Stimulated activated CD4-positive, alpha-beta T cell treated with anti-CD3 and anti-CD28 coated beads, Interleukin-2, amount 100 ng/mL, for 48 hours (primary cell): ENCODE results near the gene FAM20A.

Source experiments
- DNase-seq, 2 donors: peaks; one replicate each; pipeline ENCODE4 v3.0.0-alpha.2; 2020

The FAM20A gene

GRCh38 chr17:68489919-68490318, 111.2 kb downstream of the FAM20A start:
- no peak for DNase-seq
